HG02870 (cell line): ENCODE data around the gene GSN.

Source experiments
- ATAC-seq: cut with Tn5 transposase; IDR thresholded peaks from one replicate; pipeline ENCODE4 v1.9.1; 2021; ENCODE audit warnings: mild to moderate bottlenecking, moderate library complexity; ENCODE audit not compliant: unreplicated experiment

Gene GSN

DNA sequence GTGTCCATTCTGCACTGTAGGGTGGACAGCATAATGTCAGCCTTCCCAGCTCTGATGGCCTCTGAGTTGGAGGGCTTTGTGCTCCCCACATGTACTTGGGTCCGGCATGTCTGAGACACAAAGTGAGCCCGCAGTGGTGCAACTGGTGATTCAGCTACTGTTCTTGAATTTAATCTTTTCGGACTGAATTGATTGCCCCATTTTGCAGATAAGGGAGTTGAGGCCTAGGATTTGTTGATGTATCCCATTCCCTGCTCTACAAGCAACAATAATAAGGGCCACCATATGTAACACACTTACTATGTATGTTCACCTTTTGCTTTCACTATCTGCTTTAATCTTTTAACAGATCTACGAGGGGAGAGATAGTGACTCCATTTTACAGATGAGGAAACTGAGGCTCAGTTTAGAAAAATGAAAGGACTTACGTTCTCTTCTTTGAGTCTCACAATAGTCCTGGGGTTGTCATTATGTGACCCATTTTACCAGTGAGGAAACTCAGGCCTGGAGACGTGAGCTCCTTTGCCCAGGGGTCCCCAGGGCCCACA, 4.5 kb downstream of the GSN start:
- ATAC-seq, result no peak

DNA sequence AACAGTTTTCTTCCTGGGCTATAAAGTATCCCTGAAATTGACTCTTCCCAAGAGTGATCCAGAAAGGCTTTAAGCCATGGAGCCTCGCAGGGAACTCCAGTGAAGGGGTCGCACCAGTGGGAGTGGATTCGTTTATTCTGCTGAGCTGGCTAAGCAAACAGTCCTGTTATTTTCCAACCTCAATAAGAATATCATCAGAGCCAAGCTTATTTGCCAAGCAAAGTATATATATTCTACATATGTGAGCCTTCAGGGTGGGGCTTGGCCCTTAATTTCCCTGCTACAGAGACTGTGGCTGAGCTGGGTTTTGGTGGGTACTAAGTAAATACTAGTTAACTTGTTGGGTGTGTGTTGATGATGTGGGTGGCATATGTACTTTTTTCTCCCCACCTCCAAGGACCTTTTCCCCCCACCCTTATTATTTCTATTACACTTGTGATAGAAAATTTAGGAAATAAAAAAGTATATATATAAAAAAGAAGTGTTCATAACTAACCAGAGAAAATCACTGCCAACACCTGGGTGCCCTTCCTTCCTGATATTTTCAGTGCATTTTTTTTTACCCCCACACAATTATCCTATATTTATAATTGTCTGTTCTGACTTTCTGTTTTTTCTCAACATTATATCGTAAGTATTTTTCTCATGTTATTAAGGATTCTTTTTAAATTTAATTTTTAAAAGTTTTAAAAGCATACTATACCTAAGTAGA, 5.3 kb downstream of the GSN start:
- ATAC-seq, result no peak

DNA sequence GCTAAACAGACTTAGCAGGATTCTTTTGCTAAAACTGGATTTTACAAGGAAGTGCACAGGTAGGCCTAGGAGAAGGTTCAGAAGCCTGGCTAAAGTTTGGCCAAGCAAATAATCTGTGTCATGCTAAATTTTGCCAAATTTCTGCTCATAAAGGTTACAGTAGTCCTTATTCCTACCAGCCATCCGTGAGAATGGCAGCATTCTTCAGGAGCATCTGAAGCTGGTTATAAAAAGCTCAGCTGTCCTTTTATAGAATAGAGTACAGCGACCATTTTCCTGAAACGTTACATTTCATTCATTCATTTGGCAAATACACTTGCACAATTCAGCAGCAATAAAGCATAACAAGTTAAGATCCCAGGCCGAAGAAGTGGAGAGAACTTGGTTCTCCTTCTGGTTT, 6.9 kb downstream of the GSN start:
- ATAC-seq, result no peak

DNA sequence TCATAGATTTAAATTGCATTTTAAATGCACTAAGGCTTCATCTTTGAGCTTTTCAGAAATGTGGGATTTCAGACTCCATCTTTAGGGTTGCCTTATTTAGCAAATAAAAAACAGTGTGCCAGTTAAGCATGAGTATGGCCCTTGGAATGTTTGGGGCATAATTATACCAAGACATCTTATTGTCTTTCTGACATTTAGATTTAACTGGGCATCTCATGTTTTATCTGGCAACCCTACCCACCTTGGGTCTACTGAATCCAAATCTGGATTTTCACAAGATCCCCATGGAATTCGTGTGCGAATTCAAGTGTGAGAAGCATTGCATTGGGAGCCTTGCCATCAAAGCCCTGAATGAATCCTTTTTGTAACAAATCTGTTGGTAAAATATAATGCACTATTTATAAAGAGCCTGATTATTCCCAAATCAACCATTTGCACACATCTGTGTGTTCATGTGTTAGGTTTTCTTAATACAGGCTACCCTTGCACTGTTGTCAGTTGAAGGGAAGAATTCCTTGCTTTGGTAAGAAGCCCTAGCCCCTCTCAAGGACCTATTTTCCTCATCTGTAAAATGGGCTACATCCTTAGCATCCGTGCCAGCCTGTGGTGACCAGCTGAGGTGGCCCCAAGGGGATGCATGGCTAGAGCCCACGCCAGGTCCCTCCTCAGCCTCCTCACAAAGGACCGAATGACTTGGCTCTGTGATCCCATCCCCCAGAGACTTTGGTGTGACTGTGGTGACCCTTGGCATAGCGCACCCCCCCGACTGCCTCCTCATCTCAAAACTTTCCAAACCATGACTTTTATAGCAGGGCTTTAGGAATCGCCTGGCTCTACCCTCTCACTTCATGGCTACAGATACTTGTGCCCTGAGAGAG, 8.1 kb downstream of the GSN start:
- ATAC-seq, result no peak

DNA sequence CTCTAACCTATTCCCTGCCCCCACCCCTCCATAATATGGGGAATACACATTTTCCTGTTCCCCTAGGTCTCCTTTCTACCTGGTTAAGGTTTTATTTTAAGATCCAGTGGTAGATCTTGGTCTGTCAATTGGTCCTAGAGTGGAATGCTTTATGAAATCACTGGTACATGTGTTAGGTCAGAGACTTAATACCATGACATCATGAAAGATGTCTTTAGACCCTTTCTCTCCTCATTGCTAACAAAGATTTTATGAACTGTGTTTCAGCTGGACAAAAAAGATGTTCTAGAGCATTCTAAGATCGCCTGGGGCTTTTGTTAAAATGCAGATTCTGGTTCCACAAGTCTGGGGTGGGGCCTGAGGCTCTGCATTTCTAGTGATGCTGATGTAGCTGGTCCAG, 9.1 kb downstream of the GSN start:
- ATAC-seq, result no peak

DNA sequence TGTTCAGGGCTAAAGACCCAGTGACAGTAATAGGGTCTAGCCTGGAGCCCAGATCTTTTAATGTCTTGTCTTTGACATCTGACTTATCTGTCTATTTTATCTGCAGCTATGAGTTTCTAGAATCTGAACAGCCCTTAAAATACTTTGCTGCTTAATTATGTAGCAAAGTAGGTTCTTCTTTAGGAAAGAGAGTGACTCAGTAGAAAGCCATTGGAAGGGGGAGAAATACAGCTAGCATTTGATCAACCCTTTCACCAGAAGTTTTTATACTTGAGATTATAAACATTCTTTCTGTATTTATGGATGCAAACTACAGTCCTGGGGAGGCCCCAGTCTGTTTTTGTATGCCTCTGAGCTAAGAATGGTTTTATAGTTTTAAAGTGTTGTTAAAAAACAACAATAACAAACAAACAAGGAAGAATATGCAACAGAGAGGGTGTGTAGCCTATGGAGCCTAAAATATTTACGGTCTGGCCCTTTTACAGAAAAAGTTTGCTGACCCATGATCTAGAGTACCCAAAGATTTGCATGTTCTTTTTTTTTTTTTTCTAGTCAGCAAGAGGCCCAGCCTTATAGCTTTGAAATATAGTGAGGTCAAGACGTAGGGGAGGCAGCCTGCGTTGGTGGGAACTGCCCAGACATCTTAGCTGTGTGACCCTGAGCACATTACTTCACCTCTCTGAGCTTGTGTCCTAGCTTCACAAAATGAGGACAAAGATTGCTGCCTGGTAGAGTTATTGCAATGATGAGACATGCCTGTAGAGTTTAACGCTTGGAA, 9.7 kb downstream of the GSN start:
- no peak for ATAC-seq

DNA sequence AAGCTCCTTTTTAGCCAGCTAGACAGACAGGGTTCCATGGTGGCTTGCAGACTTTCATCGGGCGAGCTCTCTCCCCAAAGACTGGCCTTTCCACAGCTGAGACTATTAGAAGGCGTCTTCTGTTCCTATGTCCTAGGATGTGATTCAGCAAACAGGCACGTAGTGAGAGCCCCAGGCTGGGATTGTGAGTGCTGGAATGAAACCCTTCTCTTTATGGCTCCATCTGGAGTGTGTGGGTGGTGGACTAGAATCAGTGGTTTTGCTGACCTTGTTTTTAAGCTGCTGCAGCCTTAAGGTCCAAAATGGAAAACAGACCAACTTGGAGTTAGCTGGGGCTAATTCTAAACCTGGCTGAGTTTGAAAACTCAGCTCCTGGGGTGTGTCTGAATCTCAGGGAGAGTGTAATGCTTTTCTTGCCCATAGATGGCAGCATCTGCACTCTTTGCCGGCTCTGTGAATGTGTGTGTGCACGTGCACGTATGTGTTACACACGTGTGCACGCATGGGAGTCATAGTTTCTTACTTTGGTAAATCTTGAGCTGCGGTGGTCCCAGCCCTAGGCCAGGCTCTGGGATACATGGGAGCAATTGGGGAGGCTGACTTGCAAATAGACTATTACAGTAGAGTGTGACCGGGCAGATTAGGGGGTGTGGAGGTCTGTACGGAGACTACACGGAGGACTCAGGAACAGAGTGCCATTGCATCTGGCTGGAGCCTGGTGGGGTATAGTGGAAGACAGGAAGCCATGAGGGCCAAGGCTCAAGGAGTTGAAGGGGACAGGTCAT, 10.7 kb downstream of the GSN start:
- ATAC-seq, result peak; percentile 57

DNA sequence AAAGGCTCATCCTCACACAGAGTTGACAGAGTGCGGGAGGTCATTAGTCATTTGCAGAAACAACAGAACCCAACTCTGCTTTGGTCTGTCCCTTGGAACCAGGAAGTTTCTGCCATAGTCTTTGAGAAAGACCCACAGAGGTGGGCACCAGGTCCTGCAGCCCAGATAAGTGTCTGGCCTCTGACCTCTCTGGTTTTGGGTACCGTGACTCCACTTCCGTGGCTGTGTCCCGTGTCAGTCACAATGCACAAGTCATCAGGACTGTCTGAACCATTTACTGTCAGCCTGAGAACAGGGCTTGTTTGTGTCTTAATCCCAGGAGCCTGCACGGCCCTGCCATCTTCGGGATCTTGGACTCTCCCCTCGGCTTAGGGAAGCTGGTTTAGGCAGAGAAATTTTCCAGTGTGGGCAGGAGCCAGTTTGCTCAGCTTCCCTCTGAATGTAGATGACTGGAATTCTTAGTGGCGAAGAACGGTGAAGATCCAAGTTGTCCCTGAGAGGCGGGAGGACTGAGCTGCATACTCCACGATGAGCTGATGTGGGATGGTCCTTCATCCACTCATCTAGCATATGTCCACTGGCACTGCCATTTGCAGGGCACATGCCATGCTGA, 11.9 kb downstream of the GSN start:
- no peak for ATAC-seq

DNA sequence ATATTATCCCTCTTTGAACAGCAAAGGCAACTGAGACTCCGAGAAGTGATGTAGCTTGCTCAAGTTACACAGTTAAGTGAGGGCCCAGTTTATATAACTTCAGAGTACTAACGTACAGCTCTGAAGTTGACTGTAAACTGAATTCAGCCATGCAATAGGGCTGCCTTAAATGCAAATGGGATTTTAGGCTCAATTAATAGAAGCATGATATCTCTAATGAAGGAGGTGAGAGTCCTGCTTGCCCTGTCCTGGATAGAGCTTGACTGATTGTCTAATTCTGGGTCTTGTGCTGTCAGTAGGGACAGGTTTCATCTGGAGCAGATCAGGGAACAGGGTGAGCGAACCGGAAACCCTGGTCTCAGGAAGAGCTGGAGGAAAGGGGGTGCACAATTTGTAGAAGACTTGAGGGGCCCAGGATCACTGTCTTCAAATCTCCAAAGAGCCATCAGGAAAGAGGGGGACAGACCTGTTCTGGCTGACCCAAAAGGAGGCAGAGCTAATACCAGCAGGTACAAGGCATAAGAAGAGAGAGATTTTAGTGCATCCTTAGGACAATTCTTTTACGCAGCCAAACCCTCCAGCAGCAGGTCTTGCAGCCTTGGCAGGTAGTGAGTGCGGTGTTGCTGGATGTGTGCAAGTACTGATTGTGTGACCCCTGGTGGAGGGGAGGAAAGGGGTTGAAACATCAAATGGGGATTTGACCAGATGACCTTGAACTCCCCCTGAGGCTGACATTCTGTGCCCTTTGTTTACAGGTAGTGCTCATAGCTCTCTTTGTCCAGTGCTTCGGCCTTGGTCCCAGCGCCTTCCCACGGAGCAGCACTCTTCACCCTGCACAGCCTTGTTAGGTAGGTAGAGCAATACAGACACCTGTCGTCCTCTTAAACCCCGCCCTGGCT, 13.0 kb downstream of the GSN start:
- ATAC-seq, result no peak

DNA sequence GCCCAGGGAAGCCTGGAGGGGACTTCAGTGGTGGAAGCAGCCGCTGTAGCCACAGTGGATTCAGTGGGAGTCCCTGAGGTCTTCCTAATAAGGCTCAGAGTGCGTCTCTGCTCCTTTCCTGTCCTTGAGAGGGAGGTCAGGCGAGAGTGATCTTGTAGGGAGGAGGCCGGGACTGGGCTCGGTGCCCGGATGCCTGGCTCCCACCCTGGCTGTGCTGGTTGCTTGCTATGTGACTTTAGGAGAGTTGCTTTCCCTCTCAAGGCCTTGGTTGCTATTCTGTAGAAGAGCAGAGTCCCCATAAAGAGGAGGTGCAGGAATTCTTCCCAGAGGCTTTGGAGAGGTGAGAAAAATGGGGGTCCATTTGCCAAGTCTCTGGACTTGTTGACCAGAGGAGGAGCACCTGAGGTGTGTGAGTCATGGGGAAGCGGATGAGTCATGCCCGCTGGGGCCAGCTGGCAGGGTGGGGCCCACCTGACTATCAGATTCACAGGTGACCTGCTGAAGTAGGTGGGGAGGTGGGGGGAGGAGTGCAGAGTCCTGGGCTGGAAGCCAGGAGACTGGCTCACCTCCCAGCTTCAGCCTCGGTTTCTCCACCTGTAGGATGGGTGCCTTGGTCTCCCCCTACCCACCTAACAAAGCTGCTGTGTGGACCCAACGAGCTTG, 13.8 kb downstream of the GSN start:
- ATAC-seq, result no peak

DNA sequence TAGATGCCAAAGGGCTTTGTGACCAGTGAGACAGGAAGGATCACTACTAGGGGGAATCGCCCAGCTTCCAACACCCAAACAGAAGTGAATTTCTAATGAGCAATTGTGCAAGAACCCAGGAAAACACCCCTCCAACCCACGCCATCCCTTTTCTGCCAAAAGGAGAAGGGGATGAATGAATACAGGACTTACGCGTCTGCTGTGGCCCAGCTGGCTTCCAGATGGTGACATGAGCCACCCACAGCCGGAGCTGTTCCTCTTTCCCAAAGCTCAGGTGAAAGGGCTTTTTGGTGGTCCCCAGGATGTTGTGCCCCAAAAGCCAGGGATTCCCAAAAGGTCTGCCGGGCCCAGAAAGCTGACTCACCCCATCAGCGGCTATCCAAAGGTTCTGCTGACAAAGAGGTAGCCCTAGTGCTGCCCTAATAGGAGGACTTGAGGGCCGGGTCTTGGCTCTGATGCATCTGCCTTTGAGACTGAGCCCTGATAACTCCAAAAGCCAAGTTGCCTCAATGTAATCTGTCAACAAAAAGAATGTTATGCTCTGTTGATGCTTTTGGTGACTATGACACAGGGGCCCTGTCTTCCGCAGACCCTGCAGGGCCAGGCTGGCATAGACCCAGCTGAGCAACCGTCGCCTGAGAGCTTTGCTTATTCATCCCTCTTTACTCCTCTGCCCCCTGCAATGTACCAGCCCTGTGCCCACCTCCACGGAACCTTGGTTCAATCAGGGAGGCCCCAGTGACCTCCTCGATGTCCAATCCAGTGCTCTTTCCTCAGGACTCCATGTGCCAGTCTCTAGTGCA, 14.5 kb downstream of the GSN start:
- no peak for ATAC-seq

DNA sequence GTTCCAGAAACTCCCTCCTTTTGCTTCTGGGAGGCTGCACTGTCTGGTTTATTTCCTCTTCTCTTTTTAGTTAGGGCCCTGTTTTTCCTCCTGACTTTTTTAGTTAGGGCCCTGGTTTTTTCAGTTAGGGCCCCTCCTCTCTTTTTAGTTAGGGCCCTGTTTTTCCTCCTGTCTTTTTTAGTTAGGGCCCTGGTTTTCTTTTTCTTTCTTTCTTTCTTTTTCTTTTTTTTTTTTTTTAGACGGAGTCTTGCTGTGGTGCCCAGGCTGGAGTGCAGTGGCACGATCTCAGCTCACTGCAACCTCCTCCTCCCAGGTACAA, 15.1 kb downstream of the GSN start:
- ATAC-seq, result no peak

DNA sequence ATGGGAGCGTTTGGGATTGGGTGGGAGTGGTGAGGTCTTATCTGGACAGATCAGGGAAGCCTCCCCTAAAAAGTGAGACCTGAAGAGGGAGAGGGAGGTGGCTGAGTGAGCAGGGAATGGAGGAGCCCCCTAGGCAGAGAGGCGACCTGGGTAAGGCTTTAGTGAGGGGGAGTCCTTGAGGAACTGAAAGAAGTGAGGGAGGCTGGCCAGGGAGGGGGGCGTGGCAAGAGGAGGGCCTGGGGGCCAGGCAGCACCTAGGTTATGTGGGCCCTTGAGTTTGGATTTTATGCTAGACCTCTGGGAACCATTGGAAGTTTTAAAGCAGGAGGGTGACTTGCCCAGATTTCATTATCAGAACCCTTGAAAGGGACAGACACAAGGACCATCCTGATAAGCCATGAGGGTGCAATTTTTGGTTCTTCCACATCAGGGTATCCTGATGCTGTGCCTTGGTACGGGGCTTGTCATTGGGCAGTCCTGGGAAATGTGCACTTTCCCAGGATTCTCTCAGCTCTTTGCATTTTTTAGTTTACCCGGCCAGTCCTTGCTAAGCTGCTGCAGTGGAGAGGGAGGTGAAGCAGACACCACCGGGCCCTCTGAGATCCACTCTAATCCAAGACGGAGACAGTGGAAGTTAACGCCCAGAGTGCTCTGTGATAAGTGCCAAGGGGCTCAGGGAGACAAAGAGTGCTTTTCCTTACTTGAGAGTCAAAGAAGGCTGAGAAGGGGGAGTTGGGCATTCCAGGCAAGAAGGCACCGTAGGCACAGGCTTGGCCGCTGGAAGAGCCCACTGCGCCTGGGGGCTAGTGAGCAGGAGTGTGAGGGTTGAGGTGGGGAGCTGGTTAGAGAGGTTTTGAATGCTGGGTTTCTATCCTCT, 16.1 kb downstream of the GSN start:
- no peak for ATAC-seq

DNA sequence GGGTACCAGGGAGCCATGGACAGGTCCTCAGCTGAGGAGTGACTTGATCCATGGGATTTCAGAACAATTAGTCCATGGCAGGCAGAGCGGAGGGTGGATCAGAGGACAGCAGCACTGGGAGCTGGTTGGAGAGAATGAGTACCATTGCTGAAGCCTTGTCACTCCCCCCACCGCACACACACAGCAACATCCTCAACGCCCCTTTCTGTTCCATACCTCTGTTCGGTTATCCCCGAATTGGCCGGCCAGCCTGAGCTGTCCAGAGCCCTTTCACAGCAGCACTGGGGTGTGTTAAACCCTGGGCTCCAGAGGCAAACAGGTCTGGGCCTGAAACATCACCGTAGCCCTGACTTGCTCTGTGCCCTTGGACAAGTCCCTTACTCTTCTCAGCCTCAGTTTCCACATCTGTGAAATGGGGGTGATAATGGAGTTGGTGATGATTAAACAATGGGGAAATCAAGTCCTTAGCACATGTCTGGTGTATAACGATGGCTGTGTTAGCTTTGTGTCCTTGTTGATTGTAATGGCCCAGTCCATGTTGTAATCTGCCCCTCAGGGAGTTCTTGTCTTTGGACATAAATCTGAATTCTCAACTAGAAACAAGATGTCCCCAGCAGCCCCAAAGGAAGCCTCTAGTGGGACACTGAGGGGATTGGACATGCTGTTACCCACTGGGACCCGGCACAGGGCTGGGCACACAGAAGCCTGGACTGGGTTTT, 16.9 kb downstream of the GSN start:
- ATAC-seq, result no peak

DNA sequence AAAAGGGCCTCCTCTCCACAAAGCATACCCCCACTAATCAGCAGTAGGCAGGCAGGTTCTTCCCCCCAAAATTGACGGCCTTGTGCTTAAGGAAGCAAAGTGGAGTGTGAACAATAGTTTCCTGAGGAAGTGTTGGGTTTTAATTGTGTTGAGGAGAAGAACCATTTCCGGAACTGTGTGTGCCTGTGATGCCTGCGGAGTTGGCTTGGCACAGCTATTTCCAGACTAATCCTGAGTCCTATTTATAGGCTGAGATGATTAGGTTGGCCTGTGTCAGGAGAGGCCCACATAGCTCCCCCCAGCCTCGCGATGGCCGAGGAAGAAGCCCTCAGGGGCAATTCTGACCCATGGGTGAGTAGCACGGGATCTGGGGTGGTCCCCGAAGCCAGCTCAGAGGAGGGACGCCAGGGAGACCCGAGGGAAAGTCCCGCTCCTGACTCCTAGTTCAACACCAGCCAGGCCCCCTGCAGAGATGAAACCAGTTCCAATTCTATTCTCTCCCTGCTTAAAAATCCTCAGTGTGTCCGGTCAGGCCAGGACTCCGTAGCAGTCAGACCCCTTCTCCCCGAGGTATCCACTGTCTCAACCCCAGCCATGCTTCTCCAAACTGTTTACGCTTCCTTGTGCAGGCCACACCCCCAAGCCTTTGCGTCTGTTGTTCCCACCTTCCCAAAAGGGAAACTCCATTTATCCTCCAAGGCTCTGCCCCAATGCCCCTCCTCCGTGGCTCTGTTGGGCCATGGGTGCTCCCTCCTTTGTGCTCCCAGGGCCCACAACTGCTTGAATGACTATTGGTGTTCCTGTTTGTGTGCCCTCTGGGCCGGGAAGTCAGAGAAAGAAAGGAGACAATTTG, 18.1 kb downstream of the GSN start:
- no peak for ATAC-seq

DNA sequence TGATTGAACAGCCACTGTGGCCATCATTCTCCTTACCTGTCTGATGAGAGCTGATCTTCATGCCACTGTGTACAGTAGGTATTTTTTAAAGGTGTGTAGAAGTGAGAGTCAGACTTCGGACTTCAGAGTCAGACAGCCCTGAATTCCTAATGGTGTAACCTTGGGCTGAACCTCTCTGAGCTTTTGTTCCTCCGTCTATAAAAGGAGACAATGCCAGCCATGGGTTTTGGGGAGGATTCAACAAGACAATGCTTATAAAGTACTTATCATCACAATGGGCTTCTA, 18.7 kb downstream of the GSN start:
- ATAC-seq, result no peak
